ENCODE results near the gene SLC4A1AP. TPM values are rescaled to one million over a fixed set of nuclear protein-coding genes. Genes with fewer than 3 reads are reported as not detected.

SLC4A1AP gene
- total RNA-seq, 1 donor from 2014 or later: 20.5 TPM

DNA sequence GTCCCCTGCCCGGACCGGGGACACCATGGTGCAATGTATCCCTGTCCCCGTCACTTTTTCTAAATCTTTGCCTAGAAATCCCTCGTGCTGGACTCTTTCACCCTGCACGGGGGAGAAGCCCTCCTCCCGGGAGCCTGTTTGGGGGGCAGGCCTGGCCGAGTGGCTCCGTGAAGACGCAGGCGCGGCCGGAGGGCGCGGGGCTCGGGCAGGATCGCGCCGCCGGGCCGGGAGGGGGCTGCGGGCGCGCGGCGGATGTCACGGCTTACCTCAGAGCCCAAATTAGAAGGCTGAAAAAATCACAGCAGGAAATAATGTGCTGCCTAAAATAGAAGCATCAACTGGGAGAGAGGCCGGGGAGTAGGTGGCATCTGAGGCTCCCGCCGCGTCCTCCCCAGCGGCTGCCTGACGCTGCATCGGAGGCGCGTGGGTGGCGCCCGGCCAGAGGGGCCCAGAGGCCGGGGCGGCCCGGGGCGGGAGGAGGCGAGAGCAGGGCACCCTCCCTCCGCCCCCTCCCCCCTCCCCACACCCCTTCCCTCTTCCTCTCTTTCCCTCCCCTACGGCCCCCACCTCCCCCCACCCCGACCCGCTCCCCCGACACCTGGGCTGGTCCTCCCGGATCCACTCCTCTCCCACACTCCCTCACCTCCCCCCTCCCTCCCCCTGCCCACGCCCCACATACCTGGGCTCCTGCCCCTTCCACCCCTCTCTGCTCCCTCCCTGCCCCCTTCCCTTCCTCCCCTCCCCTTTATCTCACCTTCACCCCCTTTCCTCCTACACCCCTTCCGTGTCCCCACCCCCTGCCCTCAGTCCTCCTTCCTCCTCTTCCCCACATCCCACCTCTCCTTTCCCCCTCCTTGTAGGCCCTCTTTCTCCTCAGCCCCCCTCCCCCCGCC lies 51.9 kb downstream of the SLC4A1AP start:
- no peak for FAIRE-seq
- Histone ChIP-seq H3K36me3 (ENCODE audit: control insufficient read depth, insufficient read depth, low read length) (no peaks in the 10 kb centered on the region), H3K27me3 (ENCODE audit: control insufficient read depth, insufficient read depth, low read length) (no peaks in the 10 kb centered on the region), H3K4me3 (ENCODE audit: low read depth, low read length) (peak overlapping the region; percentile 26)
- TF ChIP-seq, protein P1, sequence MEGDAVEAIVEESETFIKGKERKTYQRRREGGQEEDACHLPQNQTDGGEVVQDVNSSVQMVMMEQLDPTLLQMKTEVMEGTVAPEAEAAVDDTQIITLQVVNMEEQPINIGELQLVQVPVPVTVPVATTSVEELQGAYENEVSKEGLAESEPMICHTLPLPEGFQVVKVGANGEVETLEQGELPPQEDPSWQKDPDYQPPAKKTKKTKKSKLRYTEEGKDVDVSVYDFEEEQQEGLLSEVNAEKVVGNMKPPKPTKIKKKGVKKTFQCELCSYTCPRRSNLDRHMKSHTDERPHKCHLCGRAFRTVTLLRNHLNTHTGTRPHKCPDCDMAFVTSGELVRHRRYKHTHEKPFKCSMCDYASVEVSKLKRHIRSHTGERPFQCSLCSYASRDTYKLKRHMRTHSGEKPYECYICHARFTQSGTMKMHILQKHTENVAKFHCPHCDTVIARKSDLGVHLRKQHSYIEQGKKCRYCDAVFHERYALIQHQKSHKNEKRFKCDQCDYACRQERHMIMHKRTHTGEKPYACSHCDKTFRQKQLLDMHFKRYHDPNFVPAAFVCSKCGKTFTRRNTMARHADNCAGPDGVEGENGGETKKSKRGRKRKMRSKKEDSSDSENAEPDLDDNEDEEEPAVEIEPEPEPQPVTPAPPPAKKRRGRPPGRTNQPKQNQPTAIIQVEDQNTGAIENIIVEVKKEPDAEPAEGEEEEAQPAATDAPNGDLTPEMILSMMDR (IDR thresholded peaks at IDR 0.05; ENCODE audit: insufficient read depth, low read length, severe bottlenecking): no peak
- peak; percentile 33 for DNase-seq (ENCODE audit: low read depth)

DNA sequence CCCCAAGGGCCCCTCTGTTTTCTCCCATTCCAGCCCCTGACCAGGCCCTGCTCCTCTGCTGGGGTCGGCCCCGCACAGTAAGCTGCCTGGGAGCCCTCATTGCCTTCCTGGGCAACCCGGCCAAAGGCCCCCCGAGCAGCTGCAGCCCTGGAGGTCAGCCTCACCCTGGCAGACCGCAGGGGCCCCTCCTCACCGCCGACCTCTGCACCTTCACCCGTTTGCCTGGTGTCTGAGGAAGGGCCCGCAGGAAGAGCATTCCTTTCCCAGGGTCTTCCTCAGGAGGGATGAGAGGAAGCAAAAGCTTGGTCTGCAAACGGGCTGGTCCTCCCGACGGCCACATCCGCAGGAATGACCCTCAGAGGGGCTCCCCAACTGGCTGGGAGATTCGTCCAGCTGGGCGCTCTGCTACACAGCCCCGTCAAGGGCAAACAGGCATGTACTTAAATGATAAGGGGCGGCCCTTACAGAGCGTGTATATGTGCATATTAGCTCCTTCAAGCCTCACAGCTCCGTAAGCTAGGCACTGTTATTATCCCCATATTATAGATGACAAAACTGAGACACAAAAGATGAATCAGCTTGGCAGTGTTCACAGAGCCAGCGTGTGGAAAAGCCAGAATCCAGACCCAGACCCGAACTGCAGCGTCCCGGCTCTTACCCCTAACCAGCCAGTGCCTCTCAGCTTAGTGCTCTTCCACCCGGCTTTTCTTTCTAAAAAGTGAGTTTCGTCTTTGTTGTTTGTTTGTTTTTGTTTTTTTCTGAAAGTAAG lies 52.8 kb downstream of the SLC4A1AP start:
- no peak overlapping the region for H3K4me3 ChIP-seq (ENCODE audit: low read depth, low read length)
- DNase-seq (ENCODE audit: low read depth) (no peak), FAIRE-seq (no peak)
- no peaks in the 10 kb centered on the region for H3K36me3 ChIP-seq (ENCODE audit: control insufficient read depth, insufficient read depth, low read length)
- H3K27me3 ChIP-seq (ENCODE audit: control insufficient read depth, insufficient read depth, low read length): no peaks in the 10 kb centered on the region
- TF ChIP-seq, protein P1 (IDR thresholded peaks at IDR 0.05; ENCODE audit: insufficient read depth, low read length, severe bottlenecking): no peak

DNA sequence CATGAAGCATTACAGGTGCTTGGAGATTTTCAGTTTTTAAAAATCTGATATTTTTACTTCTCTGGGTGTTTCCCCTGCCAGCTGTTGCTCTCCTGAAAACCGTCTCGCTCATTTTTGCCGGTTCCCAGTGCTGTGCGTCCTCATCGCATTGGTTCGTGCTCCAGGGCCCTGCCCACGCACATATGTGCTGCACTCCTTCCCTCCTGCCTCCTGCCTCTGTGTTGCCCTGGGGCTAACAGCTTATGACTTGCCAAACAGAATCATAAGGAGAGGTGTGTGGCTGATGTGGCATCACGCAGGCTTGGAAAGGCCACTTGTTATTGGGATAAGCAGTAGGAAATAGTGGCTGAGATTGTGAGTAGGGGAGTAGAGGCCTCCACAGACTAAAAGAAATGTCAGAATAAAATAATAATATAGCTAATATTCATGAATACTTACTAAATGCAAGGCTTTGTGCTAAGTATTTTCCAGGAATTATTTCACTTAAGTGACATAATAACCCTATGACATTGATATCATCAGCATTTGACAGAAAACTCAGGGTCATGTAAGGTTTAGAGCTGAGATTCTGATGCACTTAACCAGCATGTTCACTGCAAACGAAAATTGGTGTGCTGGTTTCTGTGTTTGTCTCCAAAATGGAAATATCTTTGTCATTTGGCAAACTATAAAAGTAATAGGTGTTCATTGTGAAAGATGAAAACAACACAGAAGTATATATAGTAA lies 53.5 kb downstream of the SLC4A1AP start:
- FAIRE-seq (no peak), DNase-seq (ENCODE audit: low read depth) (peak; percentile 87)
- Histone ChIP-seq H3K4me3 (ENCODE audit: low read depth, low read length) (no peak overlapping the region), H3K27me3 (ENCODE audit: control insufficient read depth, insufficient read depth, low read length) (no peaks in the 10 kb centered on the region), H3K36me3 (ENCODE audit: control insufficient read depth, insufficient read depth, low read length) (no peaks in the 10 kb centered on the region)
- TF ChIP-seq, protein P1 (IDR thresholded peaks at IDR 0.05; ENCODE audit: insufficient read depth, low read length, severe bottlenecking): no peak

DNA sequence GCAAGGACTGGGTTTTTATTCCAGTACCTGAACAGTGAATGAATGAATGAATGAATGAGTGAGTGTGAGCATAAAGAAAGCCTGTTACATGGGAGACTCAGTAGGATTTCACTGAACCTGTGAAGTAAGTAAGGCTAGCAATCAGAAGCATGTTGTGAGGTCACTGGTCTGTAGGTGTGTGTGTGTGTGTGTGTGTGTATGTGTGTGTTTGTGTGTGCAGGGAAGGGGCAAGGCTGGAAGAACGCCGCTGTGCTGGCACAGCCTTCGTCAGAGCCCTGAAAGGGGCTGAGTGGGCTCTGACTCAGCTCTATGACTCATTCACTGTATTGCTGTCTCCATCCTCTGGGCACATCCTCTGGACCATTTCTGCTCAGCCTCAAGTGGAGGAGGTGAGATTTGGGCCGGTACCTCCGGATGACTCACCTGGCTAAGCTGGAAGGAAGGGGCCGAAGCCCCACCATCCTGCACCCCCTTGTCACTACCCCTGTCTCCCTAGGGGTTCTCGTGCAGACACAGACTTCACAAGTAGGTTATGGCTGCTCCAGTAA lies 56.4 kb downstream of the SLC4A1AP start:
- Histone ChIP-seq H3K4me3 (ENCODE audit: low read depth, low read length) (no peak overlapping the region), H3K36me3 (ENCODE audit: control insufficient read depth, insufficient read depth, low read length) (no peaks in the 10 kb centered on the region), H3K27me3 (ENCODE audit: control insufficient read depth, insufficient read depth, low read length) (no peaks in the 10 kb centered on the region)
- peak; percentile 87 for FAIRE-seq
- peak; percentile 98 for DNase-seq (ENCODE audit: low read depth)
- TF ChIP-seq, protein P1 (IDR thresholded peaks at IDR 0.05; ENCODE audit: insufficient read depth, low read length, severe bottlenecking): no peak

DNA sequence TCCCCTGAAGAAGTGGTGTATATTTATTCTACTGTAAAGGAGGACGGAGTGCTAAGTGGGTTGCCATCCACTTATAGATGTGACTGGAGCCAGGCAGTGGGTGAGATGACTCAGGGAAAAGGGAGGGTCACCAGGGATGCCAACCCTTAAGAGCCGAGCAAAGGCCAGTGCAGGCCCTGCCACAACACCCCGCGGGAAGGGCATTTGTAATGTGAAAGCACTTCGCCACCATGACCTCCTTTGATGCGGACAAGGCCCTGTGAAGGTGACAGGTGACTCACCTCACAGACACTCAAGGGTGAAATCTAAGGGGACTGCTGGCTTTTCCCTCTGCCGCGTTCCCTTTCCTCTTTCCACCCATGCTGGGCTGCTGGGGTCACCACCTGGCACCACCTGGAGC lies 57.6 kb downstream of the SLC4A1AP start:
- peak; percentile 41 for DNase-seq (ENCODE audit: low read depth)
- TF ChIP-seq, protein P1 (IDR thresholded peaks at IDR 0.05; ENCODE audit: insufficient read depth, low read length, severe bottlenecking): no peak
- Histone ChIP-seq H3K4me3 (ENCODE audit: low read depth, low read length) (no peak overlapping the region), H3K36me3 (ENCODE audit: control insufficient read depth, insufficient read depth, low read length) (no peaks in the 10 kb centered on the region), H3K27me3 (ENCODE audit: control insufficient read depth, insufficient read depth, low read length) (no peaks in the 10 kb centered on the region)
- FAIRE-seq: no peak

All from bronchial epithelial cell (primary cell).